ENCODE data around the gene ANKLE2.

Gene ANKLE2

DNA sequence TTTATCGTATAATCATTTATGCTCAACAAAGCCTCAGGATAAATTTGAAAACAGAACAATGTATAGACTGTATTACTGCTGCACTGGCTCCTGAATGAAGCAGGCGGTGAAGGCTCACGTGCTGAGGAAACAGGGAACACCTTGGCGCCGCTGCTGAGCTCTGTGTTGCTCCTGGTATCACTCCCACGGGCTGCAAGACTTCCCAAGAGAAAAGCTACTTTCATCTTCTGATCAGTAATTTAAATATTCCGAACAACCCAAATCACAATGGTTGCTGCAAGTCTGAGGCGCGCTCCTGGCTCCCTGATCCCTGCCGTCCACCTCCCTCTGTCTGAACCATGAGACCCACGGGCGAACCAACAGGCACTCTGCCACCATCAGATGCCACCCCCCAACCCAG lies 35.2 kb downstream of the ANKLE2 start:
- Histone ChIP-seq H3K27me3 (ENCODE audit: control insufficient read depth in 1 of 2, insufficient read depth in 2 of 2, low read length in 2 of 2) (no peaks in the 10 kb centered on the region), H3K4me1 (ENCODE audit: insufficient read depth, low read length) (no peaks in the 10 kb centered on the region), H3K36me3 (ENCODE audit: insufficient read depth, low read length) (peaks cover 78% of the 10 kb centered on the region), H3K4me3 (ENCODE audit: low read depth in 1 of 2, low read length in 2 of 2) (no peak overlapping the region), H3K9ac (ENCODE audit: low read length) (no peak overlapping the region), H3K27ac (ENCODE audit: low read depth, low read length) (no peak overlapping the region), H3K9me3 (ENCODE audit: low read length) (no peaks in the 10 kb centered on the region)

DNA sequence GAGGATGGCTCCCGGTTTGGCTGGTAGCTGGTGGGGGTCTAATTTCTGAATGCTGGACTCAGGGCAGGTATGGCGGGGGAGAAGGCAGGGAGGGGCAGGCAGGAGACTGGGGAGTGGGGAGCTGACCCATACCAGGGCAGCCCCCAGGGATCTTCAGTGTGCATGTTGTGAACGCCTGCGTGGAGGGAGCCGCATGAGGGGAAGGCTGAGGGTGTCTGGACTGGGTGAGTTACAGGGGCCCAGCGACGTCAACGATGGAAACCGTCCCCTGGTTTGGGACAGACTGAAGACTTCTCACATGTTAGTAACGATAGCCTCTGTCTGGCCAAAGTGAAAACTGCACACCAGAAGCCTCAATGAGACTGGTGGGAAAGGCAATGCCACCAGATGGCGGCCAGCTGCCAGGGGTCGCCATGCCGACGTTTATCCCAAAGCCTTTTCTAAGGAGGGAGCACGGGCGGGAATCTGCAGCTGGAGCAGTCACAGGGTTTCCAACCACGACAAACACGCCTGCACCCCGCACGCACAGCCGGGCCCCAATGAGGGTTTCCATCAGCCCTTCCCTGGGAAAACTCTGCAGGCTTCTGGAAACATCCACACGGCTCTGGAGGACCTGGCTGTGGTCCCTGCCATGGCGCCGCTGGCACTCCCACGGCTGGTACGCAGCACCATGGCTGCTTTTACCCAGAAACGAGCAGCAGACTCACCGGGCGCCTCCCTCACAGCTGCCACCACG lies 37.0 kb downstream of the ANKLE2 start:
- H3K4me3 ChIP-seq (ENCODE audit: low read depth in 1 of 2, low read length in 2 of 2) = no peak overlapping the region
- no peaks in the 10 kb centered on the region for H3K9me3 ChIP-seq (ENCODE audit: low read length)
- H3K27ac ChIP-seq (ENCODE audit: low read depth, low read length) = no peak overlapping the region
- peaks cover 77% of the 10 kb centered on the region for H3K36me3 ChIP-seq (ENCODE audit: insufficient read depth, low read length)
- no peaks in the 10 kb centered on the region for H3K27me3 ChIP-seq (ENCODE audit: control insufficient read depth in 1 of 2, insufficient read depth in 2 of 2, low read length in 2 of 2)
- no peaks in the 10 kb centered on the region for H3K4me1 ChIP-seq (ENCODE audit: insufficient read depth, low read length)
- H3K9ac ChIP-seq (ENCODE audit: low read length) = no peak overlapping the region

DNA sequence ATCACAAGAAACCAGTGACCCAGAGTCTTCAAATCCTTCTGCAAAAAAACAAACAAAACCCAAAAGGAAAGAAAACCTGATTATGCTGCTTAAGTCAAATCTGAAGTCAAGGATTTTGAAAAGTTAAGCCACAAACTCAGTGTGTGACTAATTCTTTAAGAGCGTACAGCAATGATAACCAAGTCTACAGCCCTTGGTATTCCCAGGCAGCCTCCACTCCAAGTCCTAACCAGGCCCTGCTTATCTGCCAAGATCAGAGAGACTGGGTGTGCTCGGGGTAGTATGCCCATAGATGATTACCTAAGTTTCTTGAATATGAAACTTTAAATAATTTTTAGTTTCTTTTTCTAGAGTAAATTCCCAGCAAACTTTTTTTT lies 37.9 kb downstream of the ANKLE2 start:
- Histone ChIP-seq H3K4me3 (ENCODE audit: low read depth in 1 of 2, low read length in 2 of 2) (no peak overlapping the region), H3K4me1 (ENCODE audit: insufficient read depth, low read length) (no peaks in the 10 kb centered on the region), H3K9me3 (ENCODE audit: low read length) (no peaks in the 10 kb centered on the region), H3K27ac (ENCODE audit: low read depth, low read length) (no peak overlapping the region), H3K36me3 (ENCODE audit: insufficient read depth, low read length) (peaks cover 81% of the 10 kb centered on the region), H3K9ac (ENCODE audit: low read length) (no peak overlapping the region), H3K27me3 (ENCODE audit: control insufficient read depth in 1 of 2, insufficient read depth in 2 of 2, low read length in 2 of 2) (no peaks in the 10 kb centered on the region)

DNA sequence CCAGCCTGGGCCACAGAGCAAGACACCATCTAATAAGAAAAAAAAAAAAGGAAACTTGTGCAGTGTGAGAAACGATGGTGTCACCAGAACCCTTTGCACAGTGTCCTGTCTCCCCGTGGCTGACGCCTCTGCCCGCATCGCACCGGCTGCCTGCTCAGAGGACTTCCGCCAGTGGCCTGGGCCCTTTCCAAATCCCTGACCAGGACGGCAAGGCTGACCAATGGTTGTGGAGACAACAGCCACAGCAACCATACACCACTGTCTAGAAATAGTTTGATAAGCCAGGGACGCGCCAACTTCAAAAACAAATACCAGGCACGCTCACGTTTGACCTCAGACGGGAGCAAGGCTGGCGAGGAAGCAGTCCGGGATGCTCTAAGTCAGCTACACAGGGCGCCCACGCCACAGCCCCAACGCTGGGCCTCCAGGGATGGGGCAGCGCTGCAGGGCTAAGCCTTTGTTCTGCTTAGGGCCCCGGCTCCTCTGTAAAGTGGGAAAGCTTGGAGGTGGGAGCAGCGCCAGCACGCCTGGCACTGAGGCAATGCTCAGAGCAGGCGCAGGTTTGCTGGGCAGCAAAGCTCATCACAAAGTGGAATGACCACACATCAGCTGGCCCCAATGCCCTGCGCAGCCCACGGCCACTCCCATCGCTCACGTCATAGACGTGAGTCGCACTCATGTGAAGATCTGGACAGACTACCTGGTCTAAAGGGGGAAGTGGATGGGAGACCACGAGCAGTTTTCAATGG lies 38.4 kb downstream of the ANKLE2 start:
- Histone ChIP-seq H3K4me1 (ENCODE audit: insufficient read depth, low read length) (no peaks in the 10 kb centered on the region), H3K4me3 (ENCODE audit: low read depth in 1 of 2, low read length in 2 of 2) (no peak overlapping the region), H3K9me3 (ENCODE audit: low read length) (no peaks in the 10 kb centered on the region), H3K9ac (ENCODE audit: low read length) (no peak overlapping the region), H3K27me3 (ENCODE audit: control insufficient read depth in 1 of 2, insufficient read depth in 2 of 2, low read length in 2 of 2) (no peaks in the 10 kb centered on the region), H3K36me3 (ENCODE audit: insufficient read depth, low read length) (peaks cover 78% of the 10 kb centered on the region), H3K27ac (ENCODE audit: low read depth, low read length) (no peak overlapping the region)

DNA sequence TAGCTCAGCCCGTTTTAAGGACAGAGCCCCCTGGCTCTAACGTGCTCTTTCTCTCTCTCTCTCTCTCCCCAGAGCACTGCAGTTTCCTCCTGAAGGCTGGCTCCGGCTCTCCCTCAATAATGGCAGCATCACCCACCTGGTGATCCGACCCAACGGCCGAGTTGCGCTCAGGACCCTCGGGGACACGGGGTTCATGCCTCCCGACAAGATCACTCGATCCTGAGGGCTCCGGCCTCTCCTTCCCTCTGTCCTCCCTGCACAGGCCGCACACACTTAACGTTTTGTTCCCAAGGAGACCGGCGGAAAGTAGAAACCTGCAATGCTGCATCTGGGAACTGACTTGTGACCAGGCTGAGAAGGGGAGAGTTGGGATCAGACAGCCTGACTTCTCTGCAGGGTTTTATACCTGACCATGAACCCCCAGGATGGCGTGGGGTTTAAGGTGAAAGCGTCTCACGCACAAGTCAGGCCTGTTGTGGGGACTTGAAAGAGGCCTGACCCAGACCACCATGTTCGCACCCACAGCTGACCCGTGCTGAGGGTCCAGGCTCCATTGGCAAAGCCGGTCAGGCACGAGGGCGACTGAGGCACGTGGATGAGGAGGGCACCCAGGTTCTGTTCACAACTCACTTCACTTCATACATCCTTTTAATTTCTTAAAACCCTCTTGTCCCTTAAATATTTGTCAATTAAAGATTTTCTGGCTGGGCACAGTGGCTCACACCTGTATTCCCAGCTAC lies 40.9 kb downstream of the ANKLE2 start:
- Histone ChIP-seq H3K9ac (ENCODE audit: low read length) (no peak overlapping the region), H3K27ac (ENCODE audit: low read depth, low read length) (no peak overlapping the region), H3K36me3 (ENCODE audit: insufficient read depth, low read length) (peaks cover 61% of the 10 kb centered on the region), H3K9me3 (ENCODE audit: low read length) (no peaks in the 10 kb centered on the region), H3K4me1 (ENCODE audit: insufficient read depth, low read length) (no peaks in the 10 kb centered on the region), H3K4me3 (ENCODE audit: low read depth in 1 of 2, low read length in 2 of 2) (no peak overlapping the region), H3K27me3 (ENCODE audit: control insufficient read depth in 1 of 2, insufficient read depth in 2 of 2, low read length in 2 of 2) (no peaks in the 10 kb centered on the region)

DNA sequence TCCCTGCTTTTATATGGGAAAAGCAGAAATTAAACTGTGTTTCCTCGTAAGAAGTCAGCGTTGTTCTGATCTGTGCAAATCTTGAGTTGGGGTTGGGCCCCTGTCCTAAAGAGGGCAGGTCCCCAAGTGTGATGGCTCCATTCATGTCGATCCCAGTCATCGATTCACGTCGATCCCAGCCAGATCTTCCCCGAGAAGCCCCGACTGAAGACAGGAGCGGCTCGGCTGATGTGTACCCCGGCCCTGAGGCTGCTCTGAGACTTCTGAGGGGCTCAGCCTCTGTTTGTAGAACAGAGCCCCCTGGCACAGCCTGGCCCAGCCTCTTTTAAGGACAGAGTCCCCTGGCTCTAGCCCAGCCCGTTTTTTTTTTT lies 41.7 kb downstream of the ANKLE2 start:
- Histone ChIP-seq H3K27me3 (ENCODE audit: control insufficient read depth in 1 of 2, insufficient read depth in 2 of 2, low read length in 2 of 2) (no peaks in the 10 kb centered on the region), H3K9me3 (ENCODE audit: low read length) (no peaks in the 10 kb centered on the region), H3K9ac (ENCODE audit: low read length) (no peak overlapping the region), H3K27ac (ENCODE audit: low read depth, low read length) (no peak overlapping the region), H3K4me3 (ENCODE audit: low read depth in 1 of 2, low read length in 2 of 2) (no peak overlapping the region), H3K4me1 (ENCODE audit: insufficient read depth, low read length) (no peaks in the 10 kb centered on the region), H3K36me3 (ENCODE audit: insufficient read depth, low read length) (peaks cover 54% of the 10 kb centered on the region)

DNA sequence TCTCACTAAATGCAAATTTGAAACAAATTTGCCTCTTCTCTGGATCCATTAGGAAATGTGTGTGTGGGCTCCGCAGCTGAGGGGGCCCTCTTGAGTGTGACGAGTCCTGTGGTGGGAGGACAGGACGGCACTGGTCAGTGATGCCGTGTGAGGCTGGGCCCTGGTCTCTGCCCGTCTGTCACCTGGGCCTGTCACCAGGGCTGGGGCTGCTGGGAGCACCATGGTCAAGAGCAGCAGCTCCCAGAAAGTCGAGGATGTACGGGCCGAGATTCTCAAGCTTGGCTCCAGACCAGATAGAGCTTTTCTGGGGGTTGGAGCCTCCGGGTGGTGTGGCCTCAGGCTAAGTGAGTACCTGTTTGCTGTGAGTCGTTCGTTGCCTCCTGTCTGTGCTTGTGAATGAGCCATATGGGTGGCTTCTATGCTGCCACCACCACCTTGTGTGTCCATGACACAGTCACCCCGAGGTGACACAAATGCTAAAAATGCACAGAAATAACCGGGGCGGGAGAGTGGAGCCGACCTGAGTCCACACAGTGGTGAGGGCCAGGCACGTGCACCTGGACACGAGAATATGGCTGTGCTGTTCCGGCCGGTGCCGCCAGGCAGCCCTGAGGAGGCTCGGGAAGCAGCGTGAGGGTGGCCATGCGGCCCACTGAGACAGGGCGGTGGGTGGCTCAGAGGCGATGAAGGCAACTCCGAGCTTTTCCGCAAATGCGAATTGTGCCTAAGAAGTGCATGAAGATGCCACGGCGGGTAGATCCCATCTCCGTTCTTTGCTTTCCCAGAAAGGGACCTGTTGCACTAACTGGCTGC lies 42.3 kb downstream of the ANKLE2 start:
- H3K4me1 ChIP-seq (ENCODE audit: insufficient read depth, low read length) = no peaks in the 10 kb centered on the region
- no peak overlapping the region for H3K4me3 ChIP-seq (ENCODE audit: low read depth in 1 of 2, low read length in 2 of 2)
- H3K9ac ChIP-seq (ENCODE audit: low read length) = no peak overlapping the region
- no peaks in the 10 kb centered on the region for H3K27me3 ChIP-seq (ENCODE audit: control insufficient read depth in 1 of 2, insufficient read depth in 2 of 2, low read length in 2 of 2)
- H3K9me3 ChIP-seq (ENCODE audit: low read length) = no peaks in the 10 kb centered on the region
- no peak overlapping the region for H3K27ac ChIP-seq (ENCODE audit: low read depth, low read length)
- peaks cover 54% of the 10 kb centered on the region for H3K36me3 ChIP-seq (ENCODE audit: insufficient read depth, low read length)

DNA sequence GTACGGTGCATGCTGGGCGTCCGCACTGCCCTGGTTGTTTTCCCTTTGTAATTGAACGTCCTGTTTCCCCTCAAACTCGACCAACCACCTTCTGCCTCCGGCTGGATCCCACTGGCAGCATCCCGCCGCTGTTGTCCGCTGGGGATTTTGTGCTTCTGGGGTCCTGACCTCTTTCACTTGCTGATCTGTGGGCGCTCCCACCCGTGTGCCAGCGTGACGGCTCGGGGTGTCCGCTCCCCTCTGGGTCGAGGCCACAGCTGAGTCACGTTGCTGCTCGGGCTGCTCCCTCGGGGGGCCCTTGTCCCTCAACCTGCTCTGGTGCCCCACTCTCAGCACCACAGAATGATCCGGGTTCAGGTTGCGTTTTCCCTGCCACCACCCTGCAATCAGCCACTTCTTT lies 43.0 kb downstream of the ANKLE2 start:
- H3K4me1 ChIP-seq (ENCODE audit: insufficient read depth, low read length) = no peaks in the 10 kb centered on the region
- H3K27me3 ChIP-seq (ENCODE audit: control insufficient read depth in 1 of 2, insufficient read depth in 2 of 2, low read length in 2 of 2) = no peaks in the 10 kb centered on the region
- no peak overlapping the region for H3K4me3 ChIP-seq (ENCODE audit: low read depth in 1 of 2, low read length in 2 of 2)
- peaks cover 47% of the 10 kb centered on the region for H3K36me3 ChIP-seq (ENCODE audit: insufficient read depth, low read length)
- H3K9ac ChIP-seq (ENCODE audit: low read length) = no peak overlapping the region
- H3K27ac ChIP-seq (ENCODE audit: low read depth, low read length) = no peak overlapping the region
- no peaks in the 10 kb centered on the region for H3K9me3 ChIP-seq (ENCODE audit: low read length)

DNA sequence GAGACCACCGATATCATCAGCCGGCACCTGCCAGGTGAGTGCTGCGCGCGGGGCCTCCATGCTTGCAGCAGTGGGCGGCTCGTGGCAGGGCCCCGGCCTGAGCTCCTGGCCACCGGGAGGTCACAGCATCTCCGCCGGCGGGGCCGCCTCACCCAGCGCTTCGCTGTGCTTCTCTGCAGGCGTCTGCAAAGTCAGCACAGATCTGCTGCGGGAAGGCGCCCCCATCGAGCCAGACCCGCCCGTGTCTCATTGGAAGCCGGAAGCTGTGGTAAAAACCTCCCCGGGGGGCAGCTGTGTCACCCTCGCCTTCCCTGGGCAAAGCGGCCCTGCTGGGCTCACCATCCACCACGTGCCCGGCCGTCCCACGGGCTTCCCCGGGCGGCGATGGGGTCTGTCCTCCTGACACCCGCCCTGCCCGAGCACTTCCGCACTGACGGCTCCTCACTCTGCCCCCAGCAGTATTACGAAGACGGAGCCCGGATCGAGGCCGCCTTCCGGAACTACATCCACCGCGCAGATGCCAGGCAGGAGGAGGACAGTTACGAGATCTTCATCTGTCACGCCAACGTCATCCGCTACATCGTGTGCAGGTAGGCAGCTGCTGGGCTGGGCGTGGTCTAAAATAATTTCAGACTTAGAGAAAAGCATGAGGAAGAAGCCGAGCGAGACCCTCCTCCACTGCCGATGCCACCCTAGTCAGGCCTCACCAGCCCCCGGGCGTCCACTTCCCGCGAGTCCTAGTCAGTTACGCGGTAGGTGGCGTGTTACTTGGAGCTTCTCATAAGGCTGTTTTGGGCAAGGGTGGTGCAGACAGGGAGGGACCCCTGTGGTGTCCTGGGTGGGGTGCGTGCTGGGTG lies 43.9 kb downstream of the ANKLE2 start:
- Histone ChIP-seq H3K27ac (ENCODE audit: low read depth, low read length) (no peak overlapping the region), H3K36me3 (ENCODE audit: insufficient read depth, low read length) (peaks cover 38% of the 10 kb centered on the region), H3K4me1 (ENCODE audit: insufficient read depth, low read length) (no peaks in the 10 kb centered on the region), H3K4me3 (ENCODE audit: low read depth in 1 of 2, low read length in 2 of 2) (no peak overlapping the region), H3K27me3 (ENCODE audit: control insufficient read depth in 1 of 2, insufficient read depth in 2 of 2, low read length in 2 of 2) (no peaks in the 10 kb centered on the region), H3K9me3 (ENCODE audit: low read length) (no peaks in the 10 kb centered on the region), H3K9ac (ENCODE audit: low read length) (no peak overlapping the region)

DNA sequence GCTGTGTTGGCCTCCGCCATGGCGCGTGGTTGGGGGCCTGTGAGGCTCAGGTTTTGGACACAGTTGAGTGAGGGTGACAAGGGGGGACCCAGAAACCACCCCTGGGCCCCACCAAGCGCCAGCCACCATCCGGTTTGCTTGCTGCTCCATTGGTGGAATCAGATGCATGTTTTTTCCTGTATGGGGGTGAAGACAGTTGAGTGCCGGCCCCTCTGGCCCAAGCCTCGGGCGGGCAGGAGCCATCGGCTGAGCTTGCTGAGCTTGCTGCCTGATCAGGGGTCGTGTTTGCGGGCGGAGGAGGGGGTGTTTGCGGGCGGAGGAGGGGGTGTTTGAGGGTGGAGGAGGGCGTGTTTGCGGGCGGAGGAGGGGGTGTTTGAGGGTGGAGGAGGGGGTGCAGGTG lies 44.6 kb downstream of the ANKLE2 start:
- H3K9ac ChIP-seq (ENCODE audit: low read length) = no peak overlapping the region
- no peak overlapping the region for H3K4me3 ChIP-seq (ENCODE audit: low read depth in 1 of 2, low read length in 2 of 2)
- H3K9me3 ChIP-seq (ENCODE audit: low read length) = no peaks in the 10 kb centered on the region
- H3K36me3 ChIP-seq (ENCODE audit: insufficient read depth, low read length) = peaks cover 36% of the 10 kb centered on the region
- H3K4me1 ChIP-seq (ENCODE audit: insufficient read depth, low read length) = no peaks in the 10 kb centered on the region
- H3K27me3 ChIP-seq (ENCODE audit: control insufficient read depth in 1 of 2, insufficient read depth in 2 of 2, low read length in 2 of 2) = no peaks in the 10 kb centered on the region
- no peak overlapping the region for H3K27ac ChIP-seq (ENCODE audit: low read depth, low read length)
